HCT116 (cell line): ENCODE data around the gene RFPL1. TPM values are rescaled to one million over a fixed set of nuclear protein-coding genes. Genes with fewer than 3 reads are reported as not detected.

ENCODE experiments used
- ATAC-seq: fragments of 200-7000 bp; cut with Tn5 transposase; 2 replicates; pipeline ENCODE4 v1.9.1; 2020; ENCODE audit warnings: mild to moderate bottlenecking, moderate library complexity
- BruUV-seq: library from RNA; stranded (reverse); fragments of 400-500 nt; replicated peaks from 2 replicates; lab custom pipeline; 2021; lab: Mats Ljungman, UMichigan
- CTCF ChIA-PET: fragments of 300-600 bp; sonication (Branson Sonifier 250); formaldehyde crosslinking; loops from one replicate; lab custom pipeline; 2021; ENCODE audit warnings: antibody characterized with exemption; lab: Charles Lee
- POLR2A ChIA-PET: fragments of 300-600, 350-600 bp; sonication (Branson Sonifier 250); formaldehyde crosslinking; loops from one replicate; lab custom pipeline; 2021; ENCODE audit warnings: antibody characterized with exemption; lab: Charles Lee
- RAD21 ChIA-PET, 2 experiments: fragments of 300-600 bp; sonication (Branson Sonifier 250); formaldehyde crosslinking; loops; one replicate each; lab custom pipeline; 2023; ENCODE audit warnings: low total read pairs in 2 of 2; ENCODE audit not compliant: uncharacterized antibody in 2 of 2, unreplicated experiment in 2 of 2, low non-redundant PET in 1 of 2; lab: Charles Lee
- DNase-seq: peaks from one replicate; pipeline ENCODE4 v3.0.0-alpha.2; 2010; ENCODE audit warnings: low read depth, low spot score
- H2AFZ ChIP-seq: fragments of 200-600 bp; shearing (Covaris generic), sonication (generic); 2 replicates; pipeline ENCODE4 v1.6.1; 2017; ENCODE audit warnings: low read depth, mixed run types, mixed read lengths, antibody characterized with exemption, low read length; ENCODE audit not compliant: poor library complexity, severe bottlenecking
- H3K27ac ChIP-seq: 2 replicates; pipeline ENCODE4 v1.5.1; 2012; ENCODE audit warnings: low read depth, low read length
- H3K27me3 ChIP-seq: fragments of 200-600 bp; sonication (generic); 2 replicates; pipeline ENCODE4 v1.6.1; 2016; ENCODE audit warnings: mixed run types, low read length, mixed read lengths; ENCODE audit not compliant: insufficient read depth
- H3K36me3 ChIP-seq, 2 experiments: fragments of 200-500 bp in 1 of 2; fragments of 200-600 bp in 1 of 2; sonication (Bioruptor generic) in 1 of 2; sonication (generic) in 1 of 2; 2 replicates each; pipeline versions ENCODE4 v1.5.1 to v1.6.1; 2014 to 2016; ENCODE audit warnings: low read length in 2 of 2, inconsistent platforms in 1 of 2, mixed read lengths in 1 of 2, mixed run types in 1 of 2; ENCODE audit not compliant: insufficient read depth in 2 of 2, control insufficient read depth in 1 of 2
- H3K4me1 ChIP-seq, 2 experiments: fragments of 200-600 bp in 1 of 2; sonication (generic) in 1 of 2; 2 replicates each; pipeline versions ENCODE4 v1.5.1 to v1.6.1; 2012 to 2017; ENCODE audit warnings: low read length in 2 of 2, inconsistent platforms in 1 of 2, mild to moderate bottlenecking in 1 of 2, mixed read lengths in 1 of 2, mixed run types in 1 of 2, moderate library complexity in 1 of 2; ENCODE audit not compliant: insufficient read depth in 2 of 2, control insufficient read depth in 1 of 2
- H3K4me2 ChIP-seq: fragments of 200-600 bp; sonication (generic); 2 replicates; pipeline ENCODE4 v1.6.1; 2017; ENCODE audit warnings: mixed run types, low read length, mixed read lengths
- H3K4me3 ChIP-seq, 2 experiments: fragments of 200-600 bp in 1 of 2; sonication (generic) in 1 of 2; replicated peaks in 1 of 2; 2 replicates each; pipeline ENCODE4 v1.5.1; 2011 to 2016; ENCODE audit warnings: low read length in 2 of 2, control low read depth in 1 of 2, low read depth in 1 of 2, mild to moderate bottlenecking in 1 of 2, mixed read lengths in 1 of 2, mixed run types in 1 of 2
- H3K79me2 ChIP-seq: fragments of 200-600 bp; sonication (generic); 2 replicates; pipeline ENCODE4 v1.6.1; 2017; ENCODE audit warnings: mild to moderate bottlenecking, mixed run types, low read length, moderate library complexity, mixed read lengths; ENCODE audit not compliant: insufficient read depth
- H3K9ac ChIP-seq: fragments of 200-600 bp; sonication (generic); 2 replicates; pipeline ENCODE4 v1.6.1; 2016; ENCODE audit warnings: low read length, mixed read lengths
- H3K9me2 ChIP-seq: fragments of 200-600 bp; sonication (generic), shearing (Covaris generic); 2 replicates; pipeline ENCODE4 v1.6.1; 2017; ENCODE audit warnings: mixed run types, mild to moderate bottlenecking, moderate library complexity; ENCODE audit not compliant: insufficient read depth
- H3K9me3 ChIP-seq, 2 experiments: fragments of 200-500 bp in 1 of 2; fragments of 200-600 bp in 1 of 2; sonication (Bioruptor generic) in 1 of 2; sonication (generic) in 1 of 2; 2 replicates each; pipeline ENCODE4 v1.6.1; 2014 to 2017; ENCODE audit warnings: low read length in 2 of 2, mixed read lengths in 2 of 2, inconsistent platforms in 1 of 2, low read depth in 1 of 2, mild to moderate bottlenecking in 1 of 2, mixed run types in 1 of 2, moderate library complexity in 1 of 2; ENCODE audit not compliant: control insufficient read depth in 1 of 2, insufficient read depth in 1 of 2
- H4K20me1 ChIP-seq: fragments of 200-600 bp; sonication (generic), shearing (Covaris generic); 2 replicates; pipeline ENCODE4 v1.6.1; 2017; ENCODE audit warnings: mixed run types, mild to moderate bottlenecking, moderate library complexity; ENCODE audit not compliant: insufficient read depth
- ATF3 ChIP-seq: IDR thresholded peaks from 2 replicates; pipeline ENCODE4 v1.6.1; 2012
- CEBPB ChIP-seq: IDR thresholded peaks from 2 replicates; pipeline ENCODE4 v1.6.1; 2012; ENCODE audit warnings: low read depth
- CTCF ChIP-seq, 3 experiments: fragments of 200-600 bp in 1 of 3; sonication (generic) in 1 of 3; IDR thresholded peaks in 2 of 3; conservative IDR thresholded peaks in 1 of 3; 2 replicates each; pipeline ENCODE4 v1.5.1; 2012 to 2017; ENCODE audit warnings: low read depth in 2 of 3, low read length in 2 of 3, antibody characterized with exemption in 1 of 3, borderline replicate concordance in 1 of 3, control low read depth in 1 of 3, mild to moderate bottlenecking in 1 of 3, mixed read lengths in 1 of 3, mixed run types in 1 of 3, moderate library complexity in 1 of 3; ENCODE audit not compliant: insufficient read depth in 1 of 3
- EGR1 ChIP-seq: IDR thresholded peaks from 2 replicates; pipeline ENCODE4 v1.6.1; 2012; ENCODE audit warnings: low read depth
- EZH2 ChIP-seq: fragments of 200-600 bp; sonication (generic); IDR thresholded peaks from 2 replicates; pipeline ENCODE4 v1.6.1; 2017; ENCODE audit warnings: antibody characterized with exemption, mixed run types
- FOSL1 ChIP-seq: IDR thresholded peaks from 2 replicates; pipeline ENCODE4 v1.6.1; 2012; ENCODE audit warnings: low read depth
- JUND ChIP-seq: IDR thresholded peaks from 2 replicates; pipeline ENCODE4 v1.6.1; 2012
- MAX ChIP-seq: IDR thresholded peaks from 2 replicates; pipeline ENCODE4 v1.6.1; 2012
- RAD21 ChIP-seq: IDR thresholded peaks from 2 replicates; pipeline ENCODE4 v1.6.1; 2012; ENCODE audit warnings: low read depth, mild to moderate bottlenecking
- REST ChIP-seq: IDR thresholded peaks from 2 replicates; pipeline ENCODE4 v1.6.1; 2012; ENCODE audit warnings: low read depth
- SIN3A ChIP-seq: IDR thresholded peaks from 2 replicates; pipeline ENCODE4 v1.6.1; 2012; ENCODE audit warnings: low read depth
- YY1 ChIP-seq: IDR thresholded peaks from 2 replicates; pipeline ENCODE4 v1.6.1; 2011; ENCODE audit warnings: low read length, low read depth, moderate library complexity, mild to moderate bottlenecking; ENCODE audit not compliant: insufficient replicate concordance; ENCODE audit errors: extremely low read depth
- ZFX ChIP-seq: fragments of 450-650 bp; IDR thresholded peaks from 2 replicates; pipeline ENCODE4 v1.6.1; 2017
- ZNF274 ChIP-seq: fragments of 200-500 bp; sonication (Bioruptor generic); IDR thresholded peaks from 2 replicates; pipeline ENCODE4 v1.6.1; 2014; ENCODE audit warnings: mild to moderate bottlenecking, low read depth, low read length, inconsistent platforms
- intact Hi-C: fragments of 100-400 bp; cut with micrococcal nuclease; formaldehyde crosslinking; loops from 2 replicates; pipeline ENCODE4 v1.10.0; 2022
- total RNA-seq: library from RNA; stranded (reverse); gene quantifications from one replicate; pipeline ENCODE4 v1.2.1, GENCODE V29; 2021; ENCODE audit not compliant: unreplicated experiment

The RFPL1 gene
- total RNA-seq, 1 experiment from 2014 or later = not detected

GRCh38 chr22:29454276-29454675 lies 15.9 kb downstream of the RFPL1 start:
- no TSS peak for BruUV-seq
- no peaks in the 10 kb centered on the region for H4K20me1 ChIP-seq
- no peaks in the 10 kb centered on the region for H3K79me2 ChIP-seq
- H3K27me3 ChIP-seq = no peaks in the 10 kb centered on the region
- no peaks in the 10 kb centered on the region for H3K36me3 ChIP-seq
- RAD21 ChIA-PET = no interaction called here
- DNase-seq = no peak
- no peak overlapping the region for H3K4me3 ChIP-seq
- TF ChIP-seq EGR1 (no peak), FOSL1 (no peak), ATF3 (no peak), EZH2 (no peak), ZNF274 (no peak)
- ATAC-seq = no peak
- POLR2A ChIA-PET = no interaction called here
- no peaks in the 10 kb centered on the region for H3K9me2 ChIP-seq
- no peak overlapping the region for H3K9ac ChIP-seq
- intact Hi-C loops = no loop called here
- H2AFZ ChIP-seq = no peak overlapping the region
- no peak overlapping the region for H3K27ac ChIP-seq
- CTCF ChIA-PET = interaction anchor here (1.3 kb wide), 1 partner anchor 16 kb away, joined by 3 read pairs; no protein-coding TSS in a partner anchor
- H3K4me1 ChIP-seq = peaks cover 0 to 6% of the 10 kb centered on the region in 2 experiments; a peak in 1 of 4 replicates
- H3K9me3 ChIP-seq = no peaks in the 10 kb centered on the region
- no peak overlapping the region for H3K4me2 ChIP-seq

- ATAC-seq = no peak
- no TSS peak for BruUV-seq
- CTCF ChIA-PET = no interaction called here
- no peak for TF ChIP-seq FOSL1
- TF ChIP-seq ZFX = no peak
- no peak for TF ChIP-seq CEBPB
- TF ChIP-seq ZNF274 = no peak
- TF ChIP-seq MAX = no peak
- TF ChIP-seq REST = no peak
- TF ChIP-seq JUND = no peak
- no peak for TF ChIP-seq YY1
- TF ChIP-seq RAD21 = no peak
- no peak for TF ChIP-seq SIN3A
- no peak for TF ChIP-seq CTCF (IDR thresholded peaks at IDR 0.05 in 2 of 3, conservative IDR thresholded peaks at IDR 0.05 in 1 of 3; ENCODE audit: borderline replicate concordance in 1 of 3, insufficient read depth in 1 of 3, low read depth in 2 of 3, low read length in 2 of 3)
- no peak for TF ChIP-seq EGR1
- no peak for TF ChIP-seq EZH2
- no peak for TF ChIP-seq ATF3
These were observed 17.9 kb downstream of the RFPL1 start for GRCh38 chr22:29456211-29456671.

More at GRCh38 chr22:29456211-29456671, 17.9 kb downstream of the RFPL1 start:
- Histone ChIP-seq H3K9me2 (no peaks in the 10 kb centered on the region), H3K4me1 (peaks cover 0 to 6% of the 10 kb centered on the region in 2 experiments; a peak in 1 of 4 replicates), H2AFZ (no peak overlapping the region), H3K27ac (no peak overlapping the region), H4K20me1 (no peaks in the 10 kb centered on the region), H3K4me3 (no peak overlapping the region), H3K9me3 (no peaks in the 10 kb centered on the region), H3K9ac (no peak overlapping the region), H3K4me2 (no peak overlapping the region), H3K27me3 (no peaks in the 10 kb centered on the region), H3K79me2 (no peaks in the 10 kb centered on the region), H3K36me3 (no peaks in the 10 kb centered on the region)
- intact Hi-C loops = no loop called here
- DNase-seq = no peak
- ChIA-PET POLR2A (no interaction called here), RAD21 (no interaction called here)
